ENCODE data around the gene SHROOM1. TPM values are rescaled to one million over a fixed set of nuclear protein-coding genes. Genes with fewer than 3 reads are reported as not detected.

The SHROOM1 gene
- total and polyA plus RNA-seq, 9 of the 15 experiments (the other 6 are each of a cell fraction or from before 2014, with no cell fraction given) = 0.44 to 26.5 (median 11.9) TPM

DNA sequence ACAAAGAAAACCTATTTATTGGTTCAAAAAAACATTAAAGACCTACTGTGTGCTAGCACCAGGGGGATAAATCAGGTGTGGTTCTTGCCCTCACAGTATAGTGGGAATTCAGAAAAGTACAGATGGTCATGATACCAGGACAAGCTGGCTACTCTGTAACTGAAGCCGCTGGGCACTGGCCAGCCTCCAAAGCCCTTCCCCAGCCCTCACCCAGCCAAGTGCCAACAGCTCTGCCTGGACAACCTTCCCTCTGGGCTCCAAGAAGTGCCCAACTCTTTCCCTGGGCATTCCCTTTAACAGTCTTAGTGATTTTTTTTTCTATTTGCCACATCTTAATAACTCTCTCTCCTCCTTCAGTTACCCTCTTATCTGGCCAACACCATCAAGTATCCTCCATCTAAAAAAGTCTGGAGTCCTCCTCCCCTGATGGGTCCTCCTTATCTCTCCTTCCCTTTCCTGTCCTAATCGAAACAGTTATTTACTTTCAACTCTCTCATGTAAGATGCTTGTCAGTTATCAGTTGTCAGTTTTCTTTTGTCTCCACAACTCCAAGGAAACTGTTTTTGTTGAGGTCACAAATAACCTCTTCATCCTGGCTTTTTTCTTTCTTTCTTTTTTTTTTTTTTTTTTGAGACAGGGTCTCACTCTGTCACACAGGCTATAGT, 40.1 kb downstream of the SHROOM1 start (continued):
- TF ChIP-seq MLLT1 (IDR thresholded peaks at IDR 0.05) = no peak
- TF ChIP-seq ELF1 (tag; IDR thresholded peaks at IDR 0.05) = no peak
- TF ChIP-seq, protein P1, sequence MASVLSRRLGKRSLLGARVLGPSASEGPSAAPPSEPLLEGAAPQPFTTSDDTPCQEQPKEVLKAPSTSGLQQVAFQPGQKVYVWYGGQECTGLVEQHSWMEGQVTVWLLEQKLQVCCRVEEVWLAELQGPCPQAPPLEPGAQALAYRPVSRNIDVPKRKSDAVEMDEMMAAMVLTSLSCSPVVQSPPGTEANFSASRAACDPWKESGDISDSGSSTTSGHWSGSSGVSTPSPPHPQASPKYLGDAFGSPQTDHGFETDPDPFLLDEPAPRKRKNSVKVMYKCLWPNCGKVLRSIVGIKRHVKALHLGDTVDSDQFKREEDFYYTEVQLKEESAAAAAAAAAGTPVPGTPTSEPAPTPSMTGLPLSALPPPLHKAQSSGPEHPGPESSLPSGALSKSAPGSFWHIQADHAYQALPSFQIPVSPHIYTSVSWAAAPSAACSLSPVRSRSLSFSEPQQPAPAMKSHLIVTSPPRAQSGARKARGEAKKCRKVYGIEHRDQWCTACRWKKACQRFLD (CRISPR knock-in tag; IDR thresholded peaks at IDR 0.05) = peak; percentile 36; the same call in 1 of the 2 replicates
- TF ChIP-seq GATAD2B (IDR thresholded peaks at IDR 0.05; ENCODE audit: borderline replicate concordance) = no peak
- no peak for TF ChIP-seq ZNF212 (CRISPR knock-in tag; IDR thresholded peaks at IDR 0.05)
- TF ChIP-seq JUNB (CRISPR knock-in tag; conservative IDR thresholded peaks at IDR 0.05) = no peak
- TF ChIP-seq POLR3G (IDR thresholded peaks at IDR 0.05; ENCODE audit: extremely low read depth, insufficient read length, insufficient replicate concordance) = no peak
- 0 out of 2 replicates have a peak, but pooled peaks have one; percentile 35 for TF ChIP-seq ELF4 (CRISPR knock-in tag; IDR thresholded peaks at IDR 0.05)
- no peak for TF ChIP-seq E2F6 (IDR thresholded peaks at IDR 0.05; ENCODE audit: borderline replicate concordance in 1 of 2, extremely low read depth in 1 of 2, insufficient read depth in 1 of 2, insufficient read length in 1 of 2, low read depth in 1 of 2, low read length in 1 of 2, poor library complexity in 1 of 2, severe bottlenecking in 1 of 2)
- TF ChIP-seq HOXB6 (CRISPR knock-in tag; IDR thresholded peaks at IDR 0.05; ENCODE audit: borderline replicate concordance) = no peak
- no peak for TF ChIP-seq SNRNP70 (optimal IDR thresholded peaks at IDR 0.05; ENCODE audit: low read depth, low read length)
- TF ChIP-seq, protein P2, sequence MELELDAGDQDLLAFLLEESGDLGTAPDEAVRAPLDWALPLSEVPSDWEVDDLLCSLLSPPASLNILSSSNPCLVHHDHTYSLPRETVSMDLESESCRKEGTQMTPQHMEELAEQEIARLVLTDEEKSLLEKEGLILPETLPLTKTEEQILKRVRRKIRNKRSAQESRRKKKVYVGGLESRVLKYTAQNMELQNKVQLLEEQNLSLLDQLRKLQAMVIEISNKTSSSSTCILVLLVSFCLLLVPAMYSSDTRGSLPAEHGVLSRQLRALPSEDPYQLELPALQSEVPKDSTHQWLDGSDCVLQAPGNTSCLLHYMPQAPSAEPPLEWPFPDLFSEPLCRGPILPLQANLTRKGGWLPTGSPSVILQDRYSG (tag; conservative IDR thresholded peaks at IDR 0.05; ENCODE audit: low read depth) = no peak
- no peak for TF ChIP-seq HDAC8 (tag; IDR thresholded peaks at IDR 0.05)
- TF ChIP-seq E2F4 (CRISPR knock-in tag; IDR thresholded peaks at IDR 0.05; ENCODE audit: low read depth) = no peak

All from K562 (cell line).